SK-N-SH (cell line): ENCODE results near the gene PIK3CG. TPM values are rescaled to one million over a fixed set of nuclear protein-coding genes. Genes with fewer than 3 reads are reported as not detected.
A peak's percentile ranks its signal among the peaks of the same experiment; 100 is the strongest.

ENCODE experiments used
- CTCF ChIA-PET: fragments of 300-600, 350-600 bp; formaldehyde crosslinking; extraction: SDS; loops from one replicate; lab custom pipeline; 2021; lab: Yijun Ruan, JAX
- POLR2A ChIA-PET: fragments of 350-600 bp; sonication (Branson Sonifier 250); formaldehyde crosslinking; extraction: SDS; loops from one replicate; lab custom pipeline; 2020; ENCODE audit warnings: antibody characterized with exemption, inconsistent platforms; lab: Yijun Ruan, JAX
- DNase-seq: peaks from one replicate; pipeline ENCODE4 v3.0.0; 2012
- H2AFZ ChIP-seq: fragments of 200-600 bp; sonication (generic); 2 replicates; pipeline ENCODE4 v1.8.1; 2016; ENCODE audit warnings: antibody characterized with exemption, mild to moderate bottlenecking, low read depth
- H3F3A ChIP-seq: fragments of 200-600 bp; sonication (generic); replicated peaks from 2 replicates; pipeline ENCODE3; 2016; ENCODE audit warnings: antibody characterized with exemption, mild to moderate bottlenecking; ENCODE audit not compliant: insufficient read depth
- H3K27ac ChIP-seq, 2 experiments: fragments of 200-500 bp in 1 of 2; fragments of 200-600 bp in 1 of 2; sonication (Bioruptor generic) in 1 of 2; sonication (generic), shearing (Covaris generic) in 1 of 2; 2 replicates each; pipeline versions ENCODE4 v1.5.1 to v1.6.1; 2014 to 2016; ENCODE audit warnings: low read depth in 2 of 2, inconsistent platforms in 1 of 2, low read length in 1 of 2, mild to moderate bottlenecking in 1 of 2, mixed read lengths in 1 of 2
- H3K27me3 ChIP-seq: fragments of 200-600 bp; sonication (generic), shearing (Covaris generic); 2 replicates; pipeline ENCODE4 v1.6.1; 2016; ENCODE audit warnings: mixed run types; ENCODE audit not compliant: insufficient read depth
- H3K36me3 ChIP-seq, 2 experiments: fragments of 200-500 bp in 1 of 2; fragments of 200-600 bp in 1 of 2; sonication (Bioruptor generic) in 1 of 2; sonication (generic) in 1 of 2; replicated peaks in 1 of 2; 2 replicates each; pipeline versions ENCODE3 to v1.5.1; 2014 to 2016; ENCODE audit warnings: low read length in 1 of 2, mild to moderate bottlenecking in 1 of 2; ENCODE audit not compliant: insufficient read depth in 2 of 2, control insufficient read depth in 1 of 2
- H3K4me1 ChIP-seq, 2 experiments: fragments of 200-500 bp in 1 of 2; fragments of 200-600 bp in 1 of 2; sonication (Bioruptor generic) in 1 of 2; sonication (generic), shearing (Covaris generic) in 1 of 2; 2 replicates each; pipeline versions ENCODE4 v1.5.1 to v1.6.1; 2014 to 2016; ENCODE audit warnings: low read depth in 1 of 2, low read length in 1 of 2, mixed run types in 1 of 2; ENCODE audit not compliant: insufficient read depth in 2 of 2, control insufficient read depth in 1 of 2
- H3K4me2 ChIP-seq: fragments of 200-600 bp; sonication (generic), shearing (Covaris generic); 2 replicates; pipeline ENCODE4 v1.6.1; 2017; ENCODE audit warnings: mixed run types
- H3K4me3 ChIP-seq, 2 experiments: fragments of 200-500 bp in 1 of 2; fragments of 200-600 bp in 1 of 2; sonication (Bioruptor generic) in 1 of 2; sonication (generic), shearing (Covaris generic) in 1 of 2; 2 replicates each; pipeline versions ENCODE4 v1.5.1 to v1.8.1; 2014 to 2016; ENCODE audit warnings: low read depth in 2 of 2, inconsistent platforms in 1 of 2, low read length in 1 of 2, mild to moderate bottlenecking in 1 of 2, mixed read lengths in 1 of 2, moderate library complexity in 1 of 2
- H3K79me2 ChIP-seq: fragments of 200-600 bp; sonication (generic); 2 replicates; pipeline ENCODE4 v1.8.1; 2017; ENCODE audit warnings: mild to moderate bottlenecking; ENCODE audit not compliant: insufficient read depth
- H3K9ac ChIP-seq: fragments of 200-600 bp; sonication (generic); 2 replicates; pipeline ENCODE4 v1.6.1; 2017; ENCODE audit warnings: mixed run types
- H3K9me2 ChIP-seq: fragments of 200-600 bp; sonication (generic); 2 replicates; pipeline ENCODE4 v1.6.1; 2017; ENCODE audit warnings: mixed run types
- H3K9me3 ChIP-seq: fragments of 200-600 bp; sonication (generic); 2 replicates; pipeline ENCODE4 v1.6.1; 2017; ENCODE audit warnings: mixed run types, mild to moderate bottlenecking, moderate library complexity
- H4K20me1 ChIP-seq: fragments of 200-600 bp; sonication (generic); 2 replicates; pipeline ENCODE4 v1.6.1; 2017; ENCODE audit warnings: mild to moderate bottlenecking, mixed run types; ENCODE audit not compliant: insufficient read depth
- CHD2 ChIP-seq: fragments of 150-350 bp; IDR thresholded peaks from 2 replicates; pipeline ENCODE4 v1.6.1; 2018; ENCODE audit warnings: low read length; ENCODE audit not compliant: partially characterized antibody
- ELF1 ChIP-seq: IDR thresholded peaks from 2 replicates; pipeline ENCODE4 v1.4.0; 2012
- EZH2phosphoT487 ChIP-seq: fragments of 200-600 bp; sonication (generic); IDR thresholded peaks from 2 replicates; pipeline ENCODE4 v1.6.1; 2017; ENCODE audit warnings: low read depth, mixed run types, mild to moderate bottlenecking, antibody characterized with exemption, moderate library complexity, borderline replicate concordance
- FOSL2 ChIP-seq: IDR thresholded peaks from 2 replicates; pipeline ENCODE4 v1.4.0; 2012; ENCODE audit warnings: low read depth, mild to moderate bottlenecking, moderate library complexity, borderline replicate concordance
- FOXM1 ChIP-seq: IDR thresholded peaks from 2 replicates; pipeline ENCODE4 v1.4.0; 2012; ENCODE audit warnings: low read depth, mild to moderate bottlenecking
- GABPA ChIP-seq: IDR thresholded peaks from 2 replicates; pipeline ENCODE4 v1.4.0; 2012; ENCODE audit warnings: low read depth, mild to moderate bottlenecking
- JUND ChIP-seq: IDR thresholded peaks from 2 replicates; pipeline ENCODE4 v1.4.0; 2012
- MEF2A ChIP-seq: IDR thresholded peaks from 2 replicates; pipeline ENCODE4 v1.4.0; 2012; ENCODE audit warnings: low read depth, borderline replicate concordance
- NFIC ChIP-seq: IDR thresholded peaks from 2 replicates; pipeline ENCODE4 v1.4.0; 2012; ENCODE audit warnings: borderline replicate concordance
- RCOR1 ChIP-seq: fragments of 150-350 bp; IDR thresholded peaks from 2 replicates; pipeline ENCODE4 v1.6.1; 2017; ENCODE audit warnings: antibody characterized with exemption, low read length
- TCF12 ChIP-seq: IDR thresholded peaks from 2 replicates; pipeline ENCODE4 v1.4.0; 2012
- TEAD4 ChIP-seq: IDR thresholded peaks from 2 replicates; pipeline ENCODE4 v1.4.0; 2012; ENCODE audit warnings: mild to moderate bottlenecking, borderline replicate concordance; ENCODE audit not compliant: insufficient read depth
- USF2 ChIP-seq: fragments of 150-350 bp; IDR thresholded peaks from 2 replicates; pipeline ENCODE4 v1.6.1; 2017; ENCODE audit warnings: antibody characterized with exemption, low read length, low read depth, borderline replicate concordance
- WGBS: methylation state at CpG from one replicate; pipeline ENCODE4 v1.1.6; 2017; ENCODE audit warnings: low lambda C conversion rate; 5-methylcytosine and 5-hydroxymethylcytosine counted together
- polyA plus RNA-seq, 3 experiments: library from polyadenylated mRNA; depleted of rRNA; stranded (reverse); fragments of >200 nt; gene quantifications; 2 replicates each; pipeline ENCODE4 v1.2.3, GENCODE V29; 2012
- TF ChIP-seq, protein P1 (sequence below): IDR thresholded peaks from 2 replicates; pipeline ENCODE4 v1.4.0; 2012; ENCODE audit warnings: low read depth, borderline replicate concordance
- TF ChIP-seq, protein P2 (sequence below): IDR thresholded peaks from 2 replicates; pipeline ENCODE4 v1.4.0; 2012; ENCODE audit warnings: low read depth, borderline replicate concordance
- TF ChIP-seq, protein P3 (sequence below): IDR thresholded peaks from 2 replicates; pipeline ENCODE4; 2012

The PIK3CG gene
- polyA plus RNA-seq, 1 of the 3 experiments (the other 2 are of a cell fraction) = not detected

DNA sequence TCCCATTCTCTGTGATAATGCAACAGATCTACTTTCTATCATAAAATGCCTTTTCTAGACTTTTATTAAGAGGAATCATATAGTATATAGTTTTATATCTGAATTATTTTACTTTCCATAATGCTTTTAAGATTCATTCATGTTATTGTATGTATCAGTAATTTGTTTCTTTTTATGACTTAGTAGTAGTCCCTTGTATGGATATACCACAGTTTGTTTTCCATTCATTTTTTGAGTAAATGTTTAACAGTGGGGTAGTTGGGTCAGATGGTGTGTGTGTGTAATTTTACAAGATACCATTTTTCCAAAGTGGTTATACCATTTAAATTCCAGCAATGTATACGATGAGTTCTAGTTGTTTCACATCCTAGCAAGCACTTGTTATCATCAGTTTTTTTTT is 10.4 kb downstream of the PIK3CG start (continued):
- TF ChIP-seq USF2 = no peak

GRCh38 chr7:106878748-106879439 is 13.8 kb downstream of the PIK3CG start:
- Histone ChIP-seq H3K4me2 (no peak overlapping the region), H3K27me3 (no peaks in the 10 kb centered on the region; the same call in 1 of the 2 replicates), H3K4me1 (peaks cover 0 to 5% of the 10 kb centered on the region in 2 experiments; a peak in 2 of 4 replicates), H3K9me3 (no peaks in the 10 kb centered on the region), H3K9ac (no peak overlapping the region), H3K36me3 (no peaks in the 10 kb centered on the region), H4K20me1 (no peaks in the 10 kb centered on the region), H3K9me2 (no peaks in the 10 kb centered on the region), H3K79me2 (no peaks in the 10 kb centered on the region), H3K27ac (peak overlapping the region in 1 of 2 experiments; percentile 1; a peak in 1 of 4 replicates), H3K4me3 (no peak overlapping the region), H3F3A (no peaks in the 10 kb centered on the region), H2AFZ (no peak overlapping the region)
- CTCF ChIA-PET = no interaction called here
- TF ChIP-seq RCOR1 (no peak), MEF2A (no peak), ELF1 (no peak), JUND (no peak), EZH2phosphoT487 (no peak), NFIC (no peak), TEAD4 (no peak), GABPA (no peak), CHD2 (no peak), FOSL2 (no peak), TCF12 (no peak), FOXM1 (no peak), USF2 (no peak)
- TF ChIP-seq, protein P1, sequence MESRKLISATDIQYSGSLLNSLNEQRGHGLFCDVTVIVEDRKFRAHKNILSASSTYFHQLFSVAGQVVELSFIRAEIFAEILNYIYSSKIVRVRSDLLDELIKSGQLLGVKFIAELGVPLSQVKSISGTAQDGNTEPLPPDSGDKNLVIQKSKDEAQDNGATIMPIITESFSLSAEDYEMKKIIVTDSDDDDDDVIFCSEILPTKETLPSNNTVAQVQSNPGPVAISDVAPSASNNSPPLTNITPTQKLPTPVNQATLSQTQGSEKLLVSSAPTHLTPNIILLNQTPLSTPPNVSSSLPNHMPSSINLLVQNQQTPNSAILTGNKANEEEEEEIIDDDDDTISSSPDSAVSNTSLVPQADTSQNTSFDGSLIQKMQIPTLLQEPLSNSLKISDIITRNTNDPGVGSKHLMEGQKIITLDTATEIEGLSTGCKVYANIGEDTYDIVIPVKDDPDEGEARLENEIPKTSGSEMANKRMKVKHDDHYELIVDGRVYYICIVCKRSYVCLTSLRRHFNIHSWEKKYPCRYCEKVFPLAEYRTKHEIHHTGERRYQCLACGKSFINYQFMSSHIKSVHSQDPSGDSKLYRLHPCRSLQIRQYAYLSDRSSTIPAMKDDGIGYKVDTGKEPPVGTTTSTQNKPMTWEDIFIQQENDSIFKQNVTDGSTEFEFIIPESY = no peak
- TF ChIP-seq, protein P2, sequence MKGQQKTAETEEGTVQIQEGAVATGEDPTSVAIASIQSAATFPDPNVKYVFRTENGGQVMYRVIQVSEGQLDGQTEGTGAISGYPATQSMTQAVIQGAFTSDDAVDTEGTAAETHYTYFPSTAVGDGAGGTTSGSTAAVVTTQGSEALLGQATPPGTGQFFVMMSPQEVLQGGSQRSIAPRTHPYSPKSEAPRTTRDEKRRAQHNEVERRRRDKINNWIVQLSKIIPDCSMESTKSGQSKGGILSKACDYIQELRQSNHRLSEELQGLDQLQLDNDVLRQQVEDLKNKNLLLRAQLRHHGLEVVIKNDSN = no peak
- TF ChIP-seq, protein P3, sequence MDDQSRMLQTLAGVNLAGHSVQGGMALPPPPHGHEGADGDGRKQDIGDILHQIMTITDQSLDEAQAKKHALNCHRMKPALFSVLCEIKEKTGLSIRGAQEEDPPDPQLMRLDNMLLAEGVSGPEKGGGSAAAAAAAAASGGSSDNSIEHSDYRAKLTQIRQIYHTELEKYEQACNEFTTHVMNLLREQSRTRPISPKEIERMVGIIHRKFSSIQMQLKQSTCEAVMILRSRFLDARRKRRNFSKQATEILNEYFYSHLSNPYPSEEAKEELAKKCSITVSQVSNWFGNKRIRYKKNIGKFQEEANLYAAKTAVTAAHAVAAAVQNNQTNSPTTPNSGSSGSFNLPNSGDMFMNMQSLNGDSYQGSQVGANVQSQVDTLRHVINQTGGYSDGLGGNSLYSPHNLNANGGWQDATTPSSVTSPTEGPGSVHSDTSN = no peak
- DNase-seq = no peak
- POLR2A ChIA-PET = no interaction called here
- WGBS = 82% methylated on average over 4 of the region's 4 CpGs
